Activated CD4-positive, alpha-beta memory T cell treated with anti-CD3 and anti-CD28 coated beads, Interleukin-2, amount 10 ng/mL, durations not matched to agents 7 days and 5 days (primary cell): Measurements from ENCODE around the gene PRAMEF12. TPM values are rescaled to one million over a fixed set of nuclear protein-coding genes. Genes with fewer than 3 reads are reported as not detected.
"Not testable (repeated sequence)": the region's sequence is repeated elsewhere in the genome, so short reads cannot be mapped to it uniquely, and the experiment has no call there.

Source experiments
- CTCF ChIA-PET: fragments of 350-600 bp; sonication (Branson Sonifier 250); formaldehyde crosslinking; loops from one replicate; lab custom pipeline; 2021; ENCODE audit warnings: antibody characterized with exemption, inconsistent platforms; lab: Charles Lee
- POLR2A ChIA-PET: fragments of 350-600 bp; sonication (Branson Sonifier 250); formaldehyde crosslinking; loops from one replicate; lab custom pipeline; 2021; ENCODE audit warnings: antibody characterized with exemption; lab: Charles Lee
- DNase-seq: peaks from one replicate; pipeline ENCODE4 v3.0.0-alpha.2; 2020
- H3K27ac Mint-ChIP-seq: one replicate; pipeline ENCODE4 v1.8.0; 2021; ENCODE audit warnings: mild to moderate bottlenecking, mixed read lengths
- H3K27me3 Mint-ChIP-seq: one replicate; pipeline ENCODE4 v1.8.0; 2021; ENCODE audit warnings: mixed read lengths
- H3K36me3 Mint-ChIP-seq: one replicate; pipeline ENCODE4 v1.8.0; 2021; ENCODE audit warnings: low read depth, mixed read lengths
- H3K4me1 Mint-ChIP-seq: one replicate; pipeline ENCODE4 v1.8.0; 2021; ENCODE audit warnings: mixed read lengths
- H3K4me3 Mint-ChIP-seq: one replicate; pipeline ENCODE4 v1.8.0; 2021; ENCODE audit warnings: mild to moderate bottlenecking, mixed read lengths
- H3K9me3 Mint-ChIP-seq: one replicate; pipeline ENCODE4 v1.8.0; 2021; ENCODE audit warnings: mixed read lengths
- total RNA-seq, 2 experiments: library from RNA; stranded (reverse); gene quantifications; one replicate each; pipeline ENCODE4 v1.2.3, GENCODE V29; 2021

Gene PRAMEF12
- total RNA-seq, 2 experiments from 2014 or later, result not detected

GRCh38 chr1:12776801-12777557 lies 3.4 kb downstream of the PRAMEF12 start:
- CTCF ChIA-PET, result no interaction called here
- Mint-ChIP-seq H3K4me1 (no peaks in the 10 kb centered on the region), H3K36me3 (no peaks in the 10 kb centered on the region), H3K9me3 (no peaks in the 10 kb centered on the region), H3K4me3 (no peak overlapping the region), H3K27ac (no peak overlapping the region), H3K27me3 (peaks cover 3% of the 10 kb centered on the region)
- no peak for DNase-seq
- POLR2A ChIA-PET, result no interaction called here

GRCh38 chr1:12778061-12778460 lies 4.5 kb downstream of the PRAMEF12 start:
- H3K4me3 Mint-ChIP-seq, result no peak overlapping the region
- POLR2A ChIA-PET, result no interaction called here

GRCh38 chr1:12778907-12779306 lies 5.4 kb downstream of the PRAMEF12 start:
- Mint-ChIP-seq H3K4me3 (no peak overlapping the region), H3K27me3 (peaks cover 3% of the 10 kb centered on the region), H3K27ac (no peak overlapping the region), H3K9me3 (peaks cover 2% of the 10 kb centered on the region), H3K4me1 (no peaks in the 10 kb centered on the region), H3K36me3 (no peaks in the 10 kb centered on the region)
- no peak for DNase-seq
- POLR2A ChIA-PET, result no interaction called here
- CTCF ChIA-PET, result no interaction called here

More at GRCh38 chr1:12778061-12778460, 4.5 kb downstream of the PRAMEF12 start:
- H3K27ac Mint-ChIP-seq, result no peak overlapping the region
- no peak for DNase-seq
- peaks cover 3% of the 10 kb centered on the region for H3K27me3 Mint-ChIP-seq
- no peaks in the 10 kb centered on the region for H3K9me3 Mint-ChIP-seq
- no peaks in the 10 kb centered on the region for H3K36me3 Mint-ChIP-seq
- CTCF ChIA-PET, result no interaction called here
- H3K4me1 Mint-ChIP-seq, result no peaks in the 10 kb centered on the region

GRCh38 chr1:12781488-12781887 lies 8.0 kb downstream of the PRAMEF12 start:
- H3K9me3 Mint-ChIP-seq, result peaks cover 14% of the 10 kb centered on the region
- H3K4me1 Mint-ChIP-seq, DNase-seq, H3K27ac Mint-ChIP-seq, H3K4me3 Mint-ChIP-seq, CTCF ChIA-PET, POLR2A ChIA-PET, H3K27me3 Mint-ChIP-seq, H3K36me3 Mint-ChIP-seq: not testable (repeated sequence)

- H3K27ac Mint-ChIP-seq, H3K4me3 Mint-ChIP-seq, H3K4me1 Mint-ChIP-seq, H3K27me3 Mint-ChIP-seq, POLR2A ChIA-PET, H3K36me3 Mint-ChIP-seq, CTCF ChIA-PET, DNase-seq: not testable (repeated sequence)
- peaks cover 14% of the 10 kb centered on the region for H3K9me3 Mint-ChIP-seq
These were observed 10.2 kb downstream of the PRAMEF12 start for GRCh38 chr1:12783783-12784182.

- DNase-seq, H3K27ac Mint-ChIP-seq, CTCF ChIA-PET, H3K4me3 Mint-ChIP-seq, H3K4me1 Mint-ChIP-seq, POLR2A ChIA-PET, H3K27me3 Mint-ChIP-seq, H3K36me3 Mint-ChIP-seq: not testable (repeated sequence)
- H3K9me3 Mint-ChIP-seq, result peaks cover 14% of the 10 kb centered on the region
These were observed 11.2 kb downstream of the PRAMEF12 start for GRCh38 chr1:12784729-12785128.

- H3K4me3 Mint-ChIP-seq, H3K36me3 Mint-ChIP-seq, H3K4me1 Mint-ChIP-seq, DNase-seq, CTCF ChIA-PET, H3K27me3 Mint-ChIP-seq, H3K9me3 Mint-ChIP-seq, POLR2A ChIA-PET, H3K27ac Mint-ChIP-seq: not testable (repeated sequence)
These were observed 17.6 kb downstream of the PRAMEF12 start, which contains the start of gene PRAMEF1 for GRCh38 chr1:12791097-12791496. TSS of gene PRAMEF1 (plus strand) at chr1:12791397. CDS start at chr1:12793228, 1,831 bp downstream.

GRCh38 chr1:12798911-12799310 lies 25.4 kb downstream of the PRAMEF12 start:
- no peak overlapping the region for H3K27ac Mint-ChIP-seq
- CTCF ChIA-PET, result no interaction called here
- H3K27me3 Mint-ChIP-seq, result peaks cover 8% of the 10 kb centered on the region
- POLR2A ChIA-PET, result no interaction called here
- DNase-seq, result no peak
- no peaks in the 10 kb centered on the region for H3K9me3 Mint-ChIP-seq
- no peaks in the 10 kb centered on the region for H3K4me1 Mint-ChIP-seq
- H3K36me3 Mint-ChIP-seq, result no peaks in the 10 kb centered on the region
- H3K4me3 Mint-ChIP-seq, result no peak overlapping the region

- ChIA-PET POLR2A (no interaction called here), CTCF (no interaction called here)
- H3K27me3 Mint-ChIP-seq, result peaks cover 12% of the 10 kb centered on the region
- no peaks in the 10 kb centered on the region for H3K4me1 Mint-ChIP-seq
- no peak for DNase-seq
- no peaks in the 10 kb centered on the region for H3K36me3 Mint-ChIP-seq
- no peak overlapping the region for H3K4me3 Mint-ChIP-seq
- H3K27ac Mint-ChIP-seq, result no peak overlapping the region
- H3K9me3 Mint-ChIP-seq, result peaks cover 1% of the 10 kb centered on the region
These were observed 26.2 kb downstream of the PRAMEF12 start for GRCh38 chr1:12799730-12800129.

GRCh38 chr1:12809933-12810332 lies 36.4 kb downstream of the PRAMEF12 start:
- Mint-ChIP-seq H3K9me3 (peaks cover 3% of the 10 kb centered on the region), H3K27ac (no peak overlapping the region), H3K4me3 (no peak overlapping the region), H3K4me1 (no peaks in the 10 kb centered on the region), H3K27me3 (peaks cover 5% of the 10 kb centered on the region), H3K36me3 (no peaks in the 10 kb centered on the region)
- ChIA-PET POLR2A (no interaction called here), CTCF (no interaction called here)
- DNase-seq, result no peak

- Mint-ChIP-seq H3K4me3 (no peak overlapping the region), H3K27ac (no peak overlapping the region), H3K27me3 (peaks cover 2% of the 10 kb centered on the region), H3K9me3 (no peaks in the 10 kb centered on the region), H3K4me1 (no peaks in the 10 kb centered on the region), H3K36me3 (no peaks in the 10 kb centered on the region)
- ChIA-PET CTCF (no interaction called here), POLR2A (no interaction called here)
- DNase-seq, result no peak
These were observed 37.3 kb downstream of the PRAMEF12 start for GRCh38 chr1:12810691-12811408.

GRCh38 chr1:12811409-12811784 lies 37.9 kb downstream of the PRAMEF12 start:
- Mint-ChIP-seq H3K27me3 (peaks cover 4% of the 10 kb centered on the region), H3K9me3 (no peaks in the 10 kb centered on the region), H3K4me3 (no peak overlapping the region), H3K27ac (no peak overlapping the region), H3K4me1 (no peaks in the 10 kb centered on the region), H3K36me3 (no peaks in the 10 kb centered on the region)
- POLR2A ChIA-PET, result no interaction called here
- DNase-seq, result no peak
- CTCF ChIA-PET, result no interaction called here

GRCh38 chr1:12819061-12819460 lies 45.5 kb downstream of the PRAMEF12 start:
- CTCF ChIA-PET, result not testable (repeated sequence)

More at GRCh38 chr1:12819061-12819460, 45.5 kb downstream of the PRAMEF12 start:
- POLR2A ChIA-PET, H3K36me3 Mint-ChIP-seq, H3K27ac Mint-ChIP-seq, H3K9me3 Mint-ChIP-seq, H3K4me1 Mint-ChIP-seq, H3K4me3 Mint-ChIP-seq, DNase-seq: not testable (repeated sequence)
- H3K27me3 Mint-ChIP-seq, result peaks cover 16% of the 10 kb centered on the region
